Urinary bladder (tissue), 4 donors: Measurements from ENCODE around the gene CCDC167. TPM values are rescaled to one million over a fixed set of nuclear protein-coding genes. Genes with fewer than 3 reads are reported as not detected.

Source experiments
- DNase-seq: peaks from one replicate; pipeline ENCODE4 v3.0.0-alpha.2; 2015; ENCODE audit errors: extremely low spot score
- H3K27ac ChIP-seq: one replicate; pipeline ENCODE4 v1.5.1; 2013; ENCODE audit warnings: low read depth, mild to moderate bottlenecking, moderate library complexity
- H3K36me3 ChIP-seq: one replicate; pipeline ENCODE4 v1.6.1; 2013; ENCODE audit warnings: mild to moderate bottlenecking, moderate library complexity; ENCODE audit not compliant: insufficient read depth
- H3K4me1 ChIP-seq: one replicate; pipeline ENCODE4 v1.6.1; 2013; ENCODE audit warnings: mild to moderate bottlenecking, moderate library complexity; ENCODE audit not compliant: insufficient read depth
- H3K4me3 ChIP-seq: one replicate; pipeline ENCODE4 v1.5.1; 2013; ENCODE audit warnings: low read depth, low read length
- WGBS: extraction: QIAGEN DNeasy Blood & Tissue Kit; methylation state at CpG from one replicate; pipeline ENCODE4 v1.1.7; 2013; 5-methylcytosine and 5-hydroxymethylcytosine counted together
- polyA plus RNA-seq: library from polyadenylated mRNA; stranded (reverse); fragments of 200-250 nt; gene quantifications from one replicate; pipeline ENCODE4 v1.2.3, GENCODE V29; 2013
- total RNA-seq: library from RNA; depleted of rRNA; stranded (reverse); fragments of >200 nt; gene quantifications from one replicate; pipeline ENCODE4 v1.2.3, GENCODE V29; 2014
- donor health status: healthy with polysubstance abuse.
- donor health status: healthy.

CCDC167 gene
- total and polyA plus RNA-seq, 2 donors = 10.4 to 25.7 TPM

GRCh38 chr6:37484786-37485170 lies 14.9 kb downstream of the CCDC167 start:
- no peaks in the 10 kb centered on the region for H3K4me1 ChIP-seq
- 90% methylated on average over 7 of the region's 7 CpGs for WGBS
- no peaks in the 10 kb centered on the region for H3K36me3 ChIP-seq
- no peak for DNase-seq
- H3K27ac ChIP-seq = no peak overlapping the region
- no peak overlapping the region for H3K4me3 ChIP-seq

GRCh38 chr6:37483917-37484785 lies 15.5 kb downstream of the CCDC167 start:
- Histone ChIP-seq H3K4me1 (no peaks in the 10 kb centered on the region), H3K36me3 (peaks cover 1% of the 10 kb centered on the region), H3K27ac (no peak overlapping the region), H3K4me3 (no peak overlapping the region)
- WGBS = 49% methylated on average over 20 of the region's 20 CpGs
- DNase-seq = no peak

- no peak overlapping the region for H3K4me3 ChIP-seq
- peaks cover 3% of the 10 kb centered on the region for H3K36me3 ChIP-seq
- no peak overlapping the region for H3K27ac ChIP-seq
- 86% methylated on average over 11 of the region's 11 CpGs for WGBS
- no peaks in the 10 kb centered on the region for H3K4me1 ChIP-seq
- DNase-seq = no peak
These were observed 16.3 kb downstream of the CCDC167 start for GRCh38 chr6:37483252-37483901.

GRCh38 chr6:37482606-37483251 lies 17.0 kb downstream of the CCDC167 start:
- peaks cover 3% of the 10 kb centered on the region for H3K36me3 ChIP-seq
- H3K27ac ChIP-seq = no peak overlapping the region
- WGBS = 83% methylated on average over 10 of the region's 10 CpGs
- no peaks in the 10 kb centered on the region for H3K4me1 ChIP-seq
- no peak overlapping the region for H3K4me3 ChIP-seq
- no peak for DNase-seq

- Histone ChIP-seq H3K27ac (no peak overlapping the region), H3K4me1 (no peaks in the 10 kb centered on the region), H3K36me3 (peaks cover 3% of the 10 kb centered on the region), H3K4me3 (no peak overlapping the region)
- DNase-seq = no peak
- WGBS = 69% methylated on average over 15 of the region's 15 CpGs
These were observed 17.7 kb downstream of the CCDC167 start for GRCh38 chr6:37481711-37482605.

GRCh38 chr6:37480951-37481534 lies 18.6 kb downstream of the CCDC167 start:
- 61% methylated on average over 7 of the region's 7 CpGs for WGBS
- DNase-seq = no peak
- Histone ChIP-seq H3K27ac (no peak overlapping the region), H3K36me3 (peaks cover 3% of the 10 kb centered on the region), H3K4me3 (no peak overlapping the region), H3K4me1 (no peaks in the 10 kb centered on the region)

GRCh38 chr6:37480118-37480736 lies 19.5 kb downstream of the CCDC167 start:
- Histone ChIP-seq H3K27ac (no peak overlapping the region), H3K4me1 (no peaks in the 10 kb centered on the region), H3K36me3 (peaks cover 3% of the 10 kb centered on the region), H3K4me3 (no peak overlapping the region)
- WGBS = 84% methylated on average over 1 of the region's 1 CpG
- no peak for DNase-seq

GRCh38 chr6:37479266-37479854 lies 20.3 kb downstream of the CCDC167 start:
- Histone ChIP-seq H3K36me3 (peaks cover 5% of the 10 kb centered on the region), H3K27ac (no peak overlapping the region), H3K4me3 (no peak overlapping the region), H3K4me1 (no peaks in the 10 kb centered on the region)
- 85% methylated on average over 6 of the region's 6 CpGs for WGBS
- DNase-seq = no peak

GRCh38 chr6:37478827-37479226 lies 20.9 kb downstream of the CCDC167 start:
- peaks cover 6% of the 10 kb centered on the region for H3K36me3 ChIP-seq
- WGBS = 91% methylated on average over 7 of the region's 7 CpGs

GRCh38 chr6:37477656-37478435 lies 21.8 kb downstream of the CCDC167 start:
- Histone ChIP-seq H3K4me1 (no peaks in the 10 kb centered on the region), H3K4me3 (no peak overlapping the region), H3K27ac (no peak overlapping the region), H3K36me3 (peaks cover 6% of the 10 kb centered on the region)
- no peak for DNase-seq
- WGBS = 76% methylated on average over 18 of the region's 18 CpGs

More at GRCh38 chr6:37478827-37479226, 20.9 kb downstream of the CCDC167 start:
- Histone ChIP-seq H3K27ac (no peak overlapping the region), H3K4me3 (no peak overlapping the region), H3K4me1 (no peaks in the 10 kb centered on the region)
- DNase-seq = no peak

GRCh38 chr6:37477191-37477590 lies 22.5 kb downstream of the CCDC167 start:
- DNase-seq = no peak
- peaks cover 9% of the 10 kb centered on the region for H3K36me3 ChIP-seq
- H3K27ac ChIP-seq = no peak overlapping the region
- no peak overlapping the region for H3K4me3 ChIP-seq
- WGBS = 78% methylated on average over 3 of the region's 3 CpGs
- no peaks in the 10 kb centered on the region for H3K4me1 ChIP-seq

GRCh38 chr6:37474316-37474715 lies 25.4 kb downstream of the CCDC167 start:
- Histone ChIP-seq H3K36me3 (peaks cover 11% of the 10 kb centered on the region), H3K4me3 (no peak overlapping the region), H3K4me1 (no peaks in the 10 kb centered on the region), H3K27ac (no peak overlapping the region)
- WGBS = 91% methylated on average over 4 of the region's 4 CpGs
- DNase-seq = no peak
